NCI-H446 treated with DMSO at 0.1 percent for 48 hours (cell line): ENCODE measurements around the gene PLK2.

ENCODE experiments used
- DNase-seq: peaks from one replicate; lab custom pipeline; 2025; lab: John Stamatoyannopoulos, UW

PLK2 gene

DNA sequence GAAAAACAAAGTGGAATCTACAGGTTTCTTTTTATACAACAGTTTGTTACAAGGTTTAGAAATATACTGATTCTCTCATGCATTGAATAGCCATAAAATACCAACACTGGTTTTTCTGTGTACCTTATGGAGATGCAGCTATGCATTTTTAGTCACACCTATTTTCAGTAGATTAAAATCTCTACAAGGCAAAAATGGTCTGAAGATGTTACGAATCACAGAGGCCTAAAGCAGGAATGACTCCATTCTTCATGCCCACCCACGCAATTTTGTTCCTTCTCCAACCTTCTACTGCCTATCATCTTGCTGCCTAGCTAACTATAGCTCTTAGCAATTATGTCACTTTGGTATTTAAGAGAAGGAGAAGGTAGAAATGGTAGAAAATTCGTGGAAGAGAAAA lies 9.9 kb downstream of the PLK2 start:
- no peak for DNase-seq

DNA sequence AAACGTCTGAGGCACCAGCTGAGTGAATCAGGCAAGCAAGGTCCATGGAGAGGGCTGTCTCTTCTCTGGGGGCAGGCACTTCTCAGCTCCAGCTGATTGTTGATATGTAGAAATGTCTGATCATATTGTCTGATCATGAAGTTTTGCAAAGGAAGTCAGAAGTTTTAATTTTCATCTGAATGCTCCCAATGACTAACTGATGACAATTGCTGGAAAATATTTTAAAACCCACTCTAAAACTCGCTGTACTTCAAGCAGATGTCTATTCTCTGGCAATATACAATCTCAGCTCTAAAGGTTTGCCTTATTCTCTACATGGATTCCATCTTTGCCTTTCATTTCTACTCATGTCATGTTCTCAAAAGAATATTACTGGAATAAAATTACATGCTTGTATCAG lies 12.7 kb downstream of the PLK2 start:
- no peak for DNase-seq

DNA sequence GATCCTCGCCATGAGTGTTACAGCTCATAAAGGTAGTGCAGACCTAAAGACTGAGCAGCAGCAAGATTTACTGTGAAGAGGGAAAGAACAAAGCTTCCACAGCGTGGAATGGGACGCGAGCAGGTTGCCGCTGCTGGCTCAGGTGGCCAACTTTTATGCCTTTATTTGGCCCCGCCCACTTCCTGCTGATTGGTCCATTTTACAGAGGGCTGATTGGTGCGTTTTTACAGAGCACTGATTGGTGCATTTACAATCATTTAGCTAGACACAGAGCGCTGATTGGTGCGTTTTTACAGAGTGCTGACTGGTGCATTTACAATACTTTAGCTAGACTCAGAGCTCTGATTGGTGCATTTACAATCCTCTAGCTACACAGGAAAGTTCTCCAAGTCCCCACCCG lies 13.9 kb downstream of the PLK2 start:
- DNase-seq, result no peak

DNA sequence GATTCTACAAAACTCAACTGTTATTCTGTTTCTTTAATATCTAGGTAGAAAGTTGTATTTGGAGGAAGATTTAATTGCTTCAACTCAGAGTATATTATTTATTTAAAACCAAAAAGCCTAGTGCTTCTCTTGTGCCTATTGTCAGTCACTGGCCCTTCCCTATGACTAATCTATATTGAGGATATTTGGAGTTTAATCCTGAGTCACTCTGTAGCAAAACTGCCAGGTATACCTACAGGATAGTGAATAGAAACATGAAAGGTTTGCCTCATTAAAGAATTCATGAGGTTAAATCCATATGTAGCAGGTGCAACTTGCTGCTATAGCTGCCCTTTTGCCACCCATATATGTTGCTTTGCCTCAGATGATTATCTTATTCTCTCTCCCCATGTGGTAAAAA lies 15.1 kb downstream of the PLK2 start:
- DNase-seq, result no peak

DNA sequence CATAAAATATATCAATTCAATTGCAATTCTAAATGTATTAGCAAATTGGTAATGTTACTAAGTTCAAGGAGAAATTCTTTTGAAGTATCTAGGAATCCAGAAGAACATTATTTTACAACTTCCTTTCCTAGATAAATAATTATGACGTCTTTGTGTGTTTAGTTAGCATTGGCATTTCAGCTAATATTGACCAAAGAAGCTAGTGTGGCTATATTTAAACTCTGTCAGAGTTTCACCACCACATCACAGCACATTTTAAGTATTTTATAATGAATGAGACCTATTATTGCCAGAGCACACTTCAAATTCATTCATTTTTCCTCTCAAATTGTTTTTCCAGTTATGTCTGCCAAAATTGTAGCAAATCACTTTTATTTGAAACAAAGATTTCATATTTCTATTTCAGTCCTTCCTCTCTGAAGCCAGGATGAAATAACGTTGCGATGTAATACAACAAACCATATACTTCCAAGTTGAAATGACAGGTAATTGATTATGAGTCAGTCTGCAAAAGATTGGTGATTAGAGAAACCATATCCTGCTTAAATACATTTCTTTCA lies 18.9 kb downstream of the PLK2 start:
- DNase-seq, result no peak

DNA sequence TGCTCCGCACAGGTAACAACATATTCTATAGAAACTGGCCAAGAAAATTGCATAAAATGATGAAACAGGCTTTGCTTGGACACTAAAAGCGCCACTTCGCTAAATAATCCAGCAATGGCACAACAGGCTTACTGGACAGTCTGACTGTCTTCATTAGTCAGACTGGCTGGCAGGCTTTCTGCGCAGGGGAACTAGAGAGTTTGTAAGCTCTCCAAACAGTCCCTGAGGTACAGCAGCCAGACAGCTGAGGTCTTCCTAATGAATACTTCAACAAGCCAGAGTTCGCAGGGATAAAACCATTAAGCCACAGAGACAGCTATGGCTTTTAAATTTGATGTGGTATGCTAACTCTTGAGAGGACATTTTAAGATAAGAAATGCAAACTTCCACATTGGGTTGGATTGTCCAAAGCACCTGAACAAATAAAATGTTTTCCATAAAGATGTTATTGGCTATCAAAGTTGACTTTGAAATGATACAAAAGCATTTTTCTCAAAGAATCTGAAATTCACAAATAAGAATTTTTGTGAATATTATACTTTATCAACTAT lies 20.7 kb downstream of the PLK2 start:
- no peak for DNase-seq

DNA sequence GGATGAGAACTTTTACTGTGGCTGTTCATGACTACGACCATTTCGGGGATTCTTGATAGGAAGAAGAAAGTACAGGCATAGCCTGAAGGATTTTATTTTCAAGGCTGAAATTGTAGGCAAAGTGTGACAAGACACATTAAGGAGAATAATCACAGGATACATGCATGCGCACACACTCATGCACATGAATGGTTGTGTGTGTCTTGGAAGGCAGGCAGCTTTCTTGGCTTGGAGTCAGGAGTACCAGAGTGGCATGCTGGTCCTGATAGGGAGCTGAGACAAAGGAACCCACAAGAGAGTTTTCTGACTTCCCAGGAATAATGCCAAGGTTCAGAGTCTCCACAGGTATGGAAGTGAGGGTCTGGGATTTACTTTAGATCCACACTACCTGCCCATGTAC lies 22.2 kb downstream of the PLK2 start:
- DNase-seq, result no peak

DNA sequence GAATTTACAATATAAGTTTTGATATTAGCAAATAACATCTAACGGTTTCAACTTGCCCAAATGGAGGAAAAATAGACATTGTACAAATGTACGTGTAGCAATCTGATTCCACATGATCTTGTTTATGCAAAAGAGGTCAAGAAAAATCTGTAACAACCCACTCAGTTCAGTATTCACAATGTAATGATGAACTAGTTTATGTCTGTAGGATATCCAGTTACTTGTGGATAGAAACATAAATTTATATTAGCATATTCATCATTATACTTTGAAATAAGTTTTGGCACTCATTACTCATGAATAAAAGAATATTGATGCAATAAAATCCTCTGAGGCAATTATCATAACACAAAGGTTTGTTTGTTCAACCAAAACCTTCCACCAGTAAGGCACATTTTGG lies 28.1 kb downstream of the PLK2 start:
- no peak for DNase-seq

DNA sequence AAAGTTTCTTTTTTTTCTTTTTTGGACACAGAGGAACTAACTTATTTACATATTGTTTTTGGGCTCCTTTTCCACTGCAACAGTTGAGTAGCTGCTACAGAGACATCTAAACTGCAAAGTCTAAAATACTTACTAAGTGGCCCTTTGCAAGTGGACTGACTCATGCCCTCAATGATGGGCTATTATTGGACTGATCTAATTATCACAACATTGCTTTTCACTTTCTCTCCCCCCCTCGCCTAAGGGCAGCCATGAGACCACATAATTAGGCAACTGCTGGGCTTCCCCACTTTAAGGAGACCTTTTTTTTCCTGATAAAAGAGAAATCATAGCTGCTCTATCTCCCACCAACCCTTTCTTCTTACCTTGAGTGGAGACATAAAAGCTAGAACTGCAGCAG lies 47.0 kb downstream of the PLK2 start:
- DNase-seq, result no peak

DNA sequence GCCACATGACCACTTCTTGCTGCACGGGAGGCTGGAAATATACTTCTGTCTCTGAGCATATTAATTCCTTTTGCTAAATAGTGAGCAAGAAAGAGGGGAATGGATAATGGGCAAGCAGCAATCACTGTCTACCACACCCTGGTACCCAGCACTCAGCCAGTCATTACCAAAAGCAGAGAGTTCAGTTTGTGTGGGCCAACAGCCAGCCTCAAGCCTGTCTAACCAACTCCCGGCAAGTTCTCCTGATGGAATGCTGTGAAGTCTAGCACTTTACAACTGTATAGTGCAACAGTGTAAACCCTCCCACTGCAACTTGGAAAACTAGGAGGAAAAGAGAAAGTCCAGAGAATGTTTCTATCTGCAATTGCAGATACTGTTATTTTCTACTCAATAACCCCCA lies 47.8 kb downstream of the PLK2 start:
- DNase-seq, result no peak

DNA sequence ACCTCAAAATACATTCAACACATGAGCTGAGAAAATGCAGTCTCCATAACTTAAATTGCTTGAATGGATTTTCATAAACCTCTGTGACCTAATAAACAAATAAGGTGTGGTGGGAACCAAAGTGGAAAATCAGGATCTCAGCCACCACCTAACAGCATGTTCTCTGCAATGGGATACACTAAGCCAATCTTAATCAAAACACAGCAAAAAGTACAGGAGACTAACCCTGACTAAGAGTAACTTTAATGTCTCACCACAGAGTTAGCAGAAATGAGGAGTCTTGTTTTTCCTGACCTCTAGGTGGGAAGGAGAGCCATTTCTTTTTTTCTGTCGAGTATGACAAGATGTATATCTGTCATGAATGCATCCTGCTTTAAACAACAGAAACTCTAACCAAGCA lies 48.5 kb downstream of the PLK2 start:
- no peak for DNase-seq

DNA sequence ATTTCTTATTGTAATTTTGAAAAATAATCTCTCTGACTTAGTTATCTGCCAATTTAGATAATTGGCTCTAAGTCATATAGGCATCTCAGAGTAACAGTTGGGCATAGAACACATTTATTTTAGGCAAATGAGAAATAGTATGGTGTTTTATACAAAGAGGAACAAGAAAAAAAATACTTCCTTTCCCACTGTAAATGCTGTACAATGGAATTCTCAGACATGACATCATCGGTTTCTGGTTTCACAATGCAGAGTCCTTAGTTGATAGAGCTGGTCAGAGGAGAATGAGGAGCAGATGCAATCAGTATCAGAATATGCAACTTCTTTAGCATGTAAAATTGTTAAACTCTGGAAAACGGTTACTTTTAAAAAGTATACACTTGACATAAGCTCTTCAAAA lies 49.4 kb downstream of the PLK2 start:
- DNase-seq, result no peak

DNA sequence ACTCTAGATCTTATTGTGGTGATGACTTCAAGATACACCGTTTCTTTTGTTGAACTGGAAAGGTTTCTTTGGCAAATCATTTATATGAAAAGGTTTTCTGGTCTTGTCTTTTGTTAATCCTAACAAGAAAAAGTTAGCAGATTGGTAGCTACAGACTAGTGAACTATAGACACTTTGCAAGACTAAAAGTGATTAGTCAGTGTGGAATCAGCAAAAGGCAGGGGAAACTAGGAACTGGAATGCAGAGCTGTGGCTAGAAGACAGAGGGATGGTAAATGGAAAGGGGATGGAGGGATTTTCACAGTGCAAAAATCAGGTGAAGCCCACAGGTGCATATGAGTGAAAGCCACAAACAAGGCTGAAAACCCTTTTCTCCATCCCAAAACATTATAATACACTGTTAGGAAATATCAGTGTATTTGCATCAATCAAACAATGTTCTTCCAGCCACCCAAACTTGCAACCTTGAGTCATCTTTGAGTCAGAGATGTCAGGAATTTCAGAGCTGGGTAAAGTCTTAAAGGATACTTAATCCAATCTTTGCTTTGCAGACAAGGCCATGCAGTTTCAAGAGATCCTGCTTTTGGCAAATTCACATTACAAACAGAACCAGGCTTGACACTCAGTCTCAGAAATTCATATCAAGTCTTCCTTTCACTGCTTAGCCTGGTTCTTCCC lies 52.7 kb downstream of the PLK2 start:
- no peak for DNase-seq

DNA sequence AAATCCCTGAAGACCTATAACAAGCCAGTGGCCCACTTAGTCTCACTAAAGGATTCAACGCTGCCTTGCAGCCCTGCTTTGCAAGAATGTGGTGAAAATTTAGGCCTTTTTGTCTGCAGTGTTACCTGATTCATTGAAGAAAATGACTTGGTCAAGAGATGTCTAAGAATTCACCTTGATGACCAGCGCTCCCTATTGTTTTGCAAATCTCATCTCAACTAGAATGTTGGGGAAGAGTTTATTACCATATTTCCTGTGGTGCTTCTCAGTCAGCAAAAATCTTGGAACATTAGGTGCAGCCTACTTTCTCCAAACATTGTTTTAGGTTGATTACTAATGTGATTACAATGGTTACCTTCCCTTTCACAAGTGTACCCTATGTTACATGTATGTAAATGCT lies 53.5 kb downstream of the PLK2 start:
- DNase-seq, result no peak

DNA sequence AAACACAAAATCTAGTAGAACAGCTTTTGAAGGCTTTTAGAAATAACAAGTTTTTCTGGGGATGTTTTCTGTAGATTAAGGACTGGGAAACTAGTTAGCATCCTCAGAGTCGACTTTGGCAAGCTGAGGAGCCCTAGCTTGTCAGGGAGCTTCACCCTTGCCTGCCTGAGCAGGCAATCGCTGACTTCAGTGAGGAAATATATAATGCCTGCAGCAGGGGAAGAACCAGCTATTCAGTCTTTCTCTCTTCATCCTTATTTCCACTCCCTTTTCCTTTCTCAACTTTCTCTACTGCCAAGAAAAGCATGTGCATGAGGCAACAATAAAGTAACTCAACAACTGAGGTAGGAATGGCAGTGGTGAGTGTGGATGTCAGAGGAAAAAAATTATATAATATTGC lies 54.7 kb downstream of the PLK2 start:
- DNase-seq, result no peak

DNA sequence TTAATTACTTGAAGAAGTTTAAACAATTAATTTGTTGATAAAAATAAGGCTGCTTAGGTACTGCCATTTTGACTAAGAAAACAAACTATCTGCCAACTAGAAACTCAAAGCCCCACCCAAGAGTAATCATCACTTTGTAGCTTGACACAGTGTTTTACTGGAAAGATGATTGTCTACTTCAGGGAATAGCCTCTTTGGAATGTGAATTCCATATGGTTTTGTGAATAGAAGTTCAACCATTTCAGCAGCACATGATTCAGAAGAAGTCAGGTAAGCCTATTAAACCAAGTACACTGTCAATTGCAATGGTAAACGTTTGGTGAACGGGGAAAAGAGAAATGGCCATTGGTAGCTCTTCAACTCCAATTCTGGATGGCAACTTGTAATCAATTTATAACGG lies 55.2 kb downstream of the PLK2 start:
- no peak for DNase-seq
